ENCODE results near the gene MAP7D1.

GRCh38 chr1:36182734-36183133 is 26.8 kb downstream of the MAP7D1 start:
- TF ChIP-seq, protein P1, sequence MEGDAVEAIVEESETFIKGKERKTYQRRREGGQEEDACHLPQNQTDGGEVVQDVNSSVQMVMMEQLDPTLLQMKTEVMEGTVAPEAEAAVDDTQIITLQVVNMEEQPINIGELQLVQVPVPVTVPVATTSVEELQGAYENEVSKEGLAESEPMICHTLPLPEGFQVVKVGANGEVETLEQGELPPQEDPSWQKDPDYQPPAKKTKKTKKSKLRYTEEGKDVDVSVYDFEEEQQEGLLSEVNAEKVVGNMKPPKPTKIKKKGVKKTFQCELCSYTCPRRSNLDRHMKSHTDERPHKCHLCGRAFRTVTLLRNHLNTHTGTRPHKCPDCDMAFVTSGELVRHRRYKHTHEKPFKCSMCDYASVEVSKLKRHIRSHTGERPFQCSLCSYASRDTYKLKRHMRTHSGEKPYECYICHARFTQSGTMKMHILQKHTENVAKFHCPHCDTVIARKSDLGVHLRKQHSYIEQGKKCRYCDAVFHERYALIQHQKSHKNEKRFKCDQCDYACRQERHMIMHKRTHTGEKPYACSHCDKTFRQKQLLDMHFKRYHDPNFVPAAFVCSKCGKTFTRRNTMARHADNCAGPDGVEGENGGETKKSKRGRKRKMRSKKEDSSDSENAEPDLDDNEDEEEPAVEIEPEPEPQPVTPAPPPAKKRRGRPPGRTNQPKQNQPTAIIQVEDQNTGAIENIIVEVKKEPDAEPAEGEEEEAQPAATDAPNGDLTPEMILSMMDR (IDR thresholded peaks at IDR 0.05): no peak
- no peak for TF ChIP-seq EP300 (IDR thresholded peaks at IDR 0.05)
